HCT116 (cell line): Measurements from ENCODE around the gene KIAA1614. TPM values are rescaled to one million over a fixed set of nuclear protein-coding genes. Genes with fewer than 3 reads are reported as not detected.

Experiments used
- ATAC-seq: fragments of 200-7000 bp; cut with Tn5 transposase; 2 replicates; pipeline ENCODE4 v1.9.1; 2020; ENCODE audit warnings: mild to moderate bottlenecking, moderate library complexity
- BruUV-seq: library from RNA; stranded (reverse); fragments of 400-500 nt; replicated peaks from 2 replicates; lab custom pipeline; 2021; lab: Mats Ljungman, UMichigan
- CTCF ChIA-PET: fragments of 300-600 bp; sonication (Branson Sonifier 250); formaldehyde crosslinking; loops from one replicate; lab custom pipeline; 2021; ENCODE audit warnings: antibody characterized with exemption; lab: Charles Lee
- POLR2A ChIA-PET: fragments of 300-600, 350-600 bp; sonication (Branson Sonifier 250); formaldehyde crosslinking; loops from one replicate; lab custom pipeline; 2021; ENCODE audit warnings: antibody characterized with exemption; lab: Charles Lee
- RAD21 ChIA-PET, 2 experiments: fragments of 300-600 bp; sonication (Branson Sonifier 250); formaldehyde crosslinking; loops; one replicate each; lab custom pipeline; 2023; ENCODE audit warnings: low total read pairs in 2 of 2; ENCODE audit not compliant: uncharacterized antibody in 2 of 2, unreplicated experiment in 2 of 2, low non-redundant PET in 1 of 2; lab: Charles Lee
- DNase-seq: peaks from one replicate; pipeline ENCODE4 v3.0.0-alpha.2; 2010; ENCODE audit warnings: low read depth, low spot score
- H2AFZ ChIP-seq: fragments of 200-600 bp; shearing (Covaris generic), sonication (generic); 2 replicates; pipeline ENCODE4 v1.6.1; 2017; ENCODE audit warnings: low read depth, mixed run types, mixed read lengths, antibody characterized with exemption, low read length; ENCODE audit not compliant: poor library complexity, severe bottlenecking
- H3K27ac ChIP-seq: 2 replicates; pipeline ENCODE4 v1.5.1; 2012; ENCODE audit warnings: low read depth, low read length
- H3K27me3 ChIP-seq: fragments of 200-600 bp; sonication (generic); 2 replicates; pipeline ENCODE4 v1.6.1; 2016; ENCODE audit warnings: mixed run types, low read length, mixed read lengths; ENCODE audit not compliant: insufficient read depth
- H3K36me3 ChIP-seq, 2 experiments: fragments of 200-500 bp in 1 of 2; fragments of 200-600 bp in 1 of 2; sonication (Bioruptor generic) in 1 of 2; sonication (generic) in 1 of 2; 2 replicates each; pipeline versions ENCODE4 v1.5.1 to v1.6.1; 2014 to 2016; ENCODE audit warnings: low read length in 2 of 2, inconsistent platforms in 1 of 2, mixed read lengths in 1 of 2, mixed run types in 1 of 2; ENCODE audit not compliant: insufficient read depth in 2 of 2, control insufficient read depth in 1 of 2
- H3K4me1 ChIP-seq, 2 experiments: fragments of 200-600 bp in 1 of 2; sonication (generic) in 1 of 2; 2 replicates each; pipeline versions ENCODE4 v1.5.1 to v1.6.1; 2012 to 2017; ENCODE audit warnings: low read length in 2 of 2, inconsistent platforms in 1 of 2, mild to moderate bottlenecking in 1 of 2, mixed read lengths in 1 of 2, mixed run types in 1 of 2, moderate library complexity in 1 of 2; ENCODE audit not compliant: insufficient read depth in 2 of 2, control insufficient read depth in 1 of 2
- H3K4me2 ChIP-seq: fragments of 200-600 bp; sonication (generic); 2 replicates; pipeline ENCODE4 v1.6.1; 2017; ENCODE audit warnings: mixed run types, low read length, mixed read lengths
- H3K4me3 ChIP-seq, 2 experiments: fragments of 200-600 bp in 1 of 2; sonication (generic) in 1 of 2; replicated peaks in 1 of 2; 2 replicates each; pipeline ENCODE4 v1.5.1; 2011 to 2016; ENCODE audit warnings: low read length in 2 of 2, control low read depth in 1 of 2, low read depth in 1 of 2, mild to moderate bottlenecking in 1 of 2, mixed read lengths in 1 of 2, mixed run types in 1 of 2
- H3K79me2 ChIP-seq: fragments of 200-600 bp; sonication (generic); 2 replicates; pipeline ENCODE4 v1.6.1; 2017; ENCODE audit warnings: mild to moderate bottlenecking, mixed run types, low read length, moderate library complexity, mixed read lengths; ENCODE audit not compliant: insufficient read depth
- H3K9ac ChIP-seq: fragments of 200-600 bp; sonication (generic); 2 replicates; pipeline ENCODE4 v1.6.1; 2016; ENCODE audit warnings: low read length, mixed read lengths
- H3K9me2 ChIP-seq: fragments of 200-600 bp; sonication (generic), shearing (Covaris generic); 2 replicates; pipeline ENCODE4 v1.6.1; 2017; ENCODE audit warnings: mixed run types, mild to moderate bottlenecking, moderate library complexity; ENCODE audit not compliant: insufficient read depth
- H3K9me3 ChIP-seq, 2 experiments: fragments of 200-500 bp in 1 of 2; fragments of 200-600 bp in 1 of 2; sonication (Bioruptor generic) in 1 of 2; sonication (generic) in 1 of 2; 2 replicates each; pipeline ENCODE4 v1.6.1; 2014 to 2017; ENCODE audit warnings: low read length in 2 of 2, mixed read lengths in 2 of 2, inconsistent platforms in 1 of 2, low read depth in 1 of 2, mild to moderate bottlenecking in 1 of 2, mixed run types in 1 of 2, moderate library complexity in 1 of 2; ENCODE audit not compliant: control insufficient read depth in 1 of 2, insufficient read depth in 1 of 2
- H4K20me1 ChIP-seq: fragments of 200-600 bp; sonication (generic), shearing (Covaris generic); 2 replicates; pipeline ENCODE4 v1.6.1; 2017; ENCODE audit warnings: mixed run types, mild to moderate bottlenecking, moderate library complexity; ENCODE audit not compliant: insufficient read depth
- CBX3 ChIP-seq: IDR thresholded peaks from 2 replicates; pipeline ENCODE4 v1.6.1; 2012; ENCODE audit warnings: low read depth
- CEBPB ChIP-seq: IDR thresholded peaks from 2 replicates; pipeline ENCODE4 v1.6.1; 2012; ENCODE audit warnings: low read depth
- EGR1 ChIP-seq: IDR thresholded peaks from 2 replicates; pipeline ENCODE4 v1.6.1; 2012; ENCODE audit warnings: low read depth
- EZH2phosphoT487 ChIP-seq: fragments of 200-600 bp; IDR thresholded peaks from 2 replicates; pipeline ENCODE4 v1.6.1; 2018; ENCODE audit warnings: antibody characterized with exemption, borderline replicate concordance
- JUND ChIP-seq: IDR thresholded peaks from 2 replicates; pipeline ENCODE4 v1.6.1; 2012
- POLR2A ChIP-seq: IDR thresholded peaks from 2 replicates; pipeline ENCODE4 v1.7.0; 2011; ENCODE audit warnings: borderline replicate concordance; ENCODE audit not compliant: insufficient read depth, insufficient read length; ENCODE audit errors: extremely low read depth
- TCF7L2 ChIP-seq: IDR thresholded peaks from 2 replicates; pipeline ENCODE4 v1.7.0; 2011; ENCODE audit warnings: borderline replicate concordance, inconsistent platforms; ENCODE audit not compliant: insufficient read depth, insufficient read length; ENCODE audit errors: extremely low read depth
- ZFX ChIP-seq: fragments of 450-650 bp; IDR thresholded peaks from 2 replicates; pipeline ENCODE4 v1.6.1; 2017
- intact Hi-C: fragments of 100-400 bp; cut with micrococcal nuclease; formaldehyde crosslinking; loops from 2 replicates; pipeline ENCODE4 v1.10.0; 2022
- total RNA-seq: library from RNA; stranded (reverse); gene quantifications from one replicate; pipeline ENCODE4 v1.2.1, GENCODE V29; 2021; ENCODE audit not compliant: unreplicated experiment
- TF ChIP-seq, protein P1 (sequence below), 3 experiments: fragments of 200-600 bp in 1 of 3; sonication (generic) in 1 of 3; IDR thresholded peaks in 2 of 3; conservative IDR thresholded peaks in 1 of 3; 2 replicates each; pipeline ENCODE4 v1.5.1; 2012 to 2017; ENCODE audit warnings: low read depth in 2 of 3, low read length in 2 of 3, antibody characterized with exemption in 1 of 3, borderline replicate concordance in 1 of 3, control low read depth in 1 of 3, mild to moderate bottlenecking in 1 of 3, mixed read lengths in 1 of 3, mixed run types in 1 of 3, moderate library complexity in 1 of 3; ENCODE audit not compliant: insufficient read depth in 1 of 3
- TF ChIP-seq, protein P2 (sequence below): IDR thresholded peaks from 2 replicates; pipeline ENCODE4 v1.6.1; 2012
- TF ChIP-seq, protein P3 (sequence below): IDR thresholded peaks from 2 replicates; pipeline ENCODE4 v1.6.1; 2012
- TF ChIP-seq, protein P4 (sequence below): IDR thresholded peaks from 2 replicates; pipeline ENCODE4 v1.6.1; 2012; ENCODE audit warnings: low read depth

The KIAA1614 gene
- total RNA-seq, 1 experiment from 2014 or later: 0.25 TPM

DNA sequence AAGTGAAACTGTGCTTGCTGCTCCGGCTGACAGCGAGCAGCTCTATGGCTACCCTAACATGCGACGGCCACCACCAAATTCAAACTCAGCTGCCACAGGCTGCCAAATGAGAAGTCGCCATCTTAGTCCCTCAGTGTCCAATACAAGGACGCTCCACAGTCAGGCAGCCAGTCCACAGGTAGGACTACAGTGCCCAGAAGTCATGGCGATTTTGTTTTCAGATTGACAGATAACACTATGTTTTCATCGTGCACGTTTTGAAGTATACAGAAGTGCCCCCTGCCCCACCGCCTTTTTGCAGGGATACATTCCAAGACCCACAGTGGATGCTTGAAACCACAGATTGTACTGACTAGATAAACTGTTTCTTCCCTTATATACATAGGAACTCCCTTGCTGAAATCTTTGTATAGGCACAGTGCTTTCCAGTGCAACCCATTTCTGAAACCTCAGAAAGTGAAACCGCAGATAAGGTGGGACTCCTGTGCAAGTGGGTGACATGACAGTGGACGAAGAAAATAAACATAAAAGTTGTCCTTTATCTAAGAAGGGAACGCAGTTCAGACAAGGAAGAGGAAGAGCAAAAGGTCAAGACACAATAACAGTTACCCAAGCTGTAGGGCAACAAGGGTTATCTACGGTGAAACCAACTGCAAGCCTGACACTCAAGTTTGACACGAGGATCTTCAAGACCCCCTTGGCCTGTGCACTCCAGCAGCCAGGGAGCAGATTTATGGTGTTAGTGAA lies 57.8 kb downstream of the KIAA1614 start:
- BruUV-seq: no TSS peak
- Histone ChIP-seq H3K4me3 (no peak overlapping the region), H3K27me3 (no peaks in the 10 kb centered on the region), H3K27ac (no peak overlapping the region), H3K9ac (no peak overlapping the region), H3K36me3 (peaks cover 6 to 9% of the 10 kb centered on the region in 2 experiments; a peak in 2 of 4 replicates), H3K9me3 (no peaks in the 10 kb centered on the region), H2AFZ (no peak overlapping the region), H3K9me2 (no peaks in the 10 kb centered on the region), H4K20me1 (no peaks in the 10 kb centered on the region), H3K79me2 (no peaks in the 10 kb centered on the region; the same call in 1 of the 2 replicates), H3K4me2 (no peak overlapping the region), H3K4me1 (no peaks in the 10 kb centered on the region)
- CTCF ChIA-PET: no interaction called here
- POLR2A ChIA-PET: no interaction called here
- no peak for ATAC-seq
- DNase-seq: no peak
- RAD21 ChIA-PET: no interaction called here
- intact Hi-C loops: no loop called here
- no peak for TF ChIP-seq ZFX
- TF ChIP-seq JUND: no peak
- TF ChIP-seq POLR2A: no peak
- TF ChIP-seq, protein P1, sequence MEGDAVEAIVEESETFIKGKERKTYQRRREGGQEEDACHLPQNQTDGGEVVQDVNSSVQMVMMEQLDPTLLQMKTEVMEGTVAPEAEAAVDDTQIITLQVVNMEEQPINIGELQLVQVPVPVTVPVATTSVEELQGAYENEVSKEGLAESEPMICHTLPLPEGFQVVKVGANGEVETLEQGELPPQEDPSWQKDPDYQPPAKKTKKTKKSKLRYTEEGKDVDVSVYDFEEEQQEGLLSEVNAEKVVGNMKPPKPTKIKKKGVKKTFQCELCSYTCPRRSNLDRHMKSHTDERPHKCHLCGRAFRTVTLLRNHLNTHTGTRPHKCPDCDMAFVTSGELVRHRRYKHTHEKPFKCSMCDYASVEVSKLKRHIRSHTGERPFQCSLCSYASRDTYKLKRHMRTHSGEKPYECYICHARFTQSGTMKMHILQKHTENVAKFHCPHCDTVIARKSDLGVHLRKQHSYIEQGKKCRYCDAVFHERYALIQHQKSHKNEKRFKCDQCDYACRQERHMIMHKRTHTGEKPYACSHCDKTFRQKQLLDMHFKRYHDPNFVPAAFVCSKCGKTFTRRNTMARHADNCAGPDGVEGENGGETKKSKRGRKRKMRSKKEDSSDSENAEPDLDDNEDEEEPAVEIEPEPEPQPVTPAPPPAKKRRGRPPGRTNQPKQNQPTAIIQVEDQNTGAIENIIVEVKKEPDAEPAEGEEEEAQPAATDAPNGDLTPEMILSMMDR (IDR thresholded peaks at IDR 0.05 in 2 of 3, conservative IDR thresholded peaks at IDR 0.05 in 1 of 3; ENCODE audit: borderline replicate concordance in 1 of 3, insufficient read depth in 1 of 3, low read depth in 2 of 3, low read length in 2 of 3): no peak
- no peak for TF ChIP-seq CEBPB
- no peak for TF ChIP-seq EGR1
- no peak for TF ChIP-seq TCF7L2
- TF ChIP-seq, protein P2, sequence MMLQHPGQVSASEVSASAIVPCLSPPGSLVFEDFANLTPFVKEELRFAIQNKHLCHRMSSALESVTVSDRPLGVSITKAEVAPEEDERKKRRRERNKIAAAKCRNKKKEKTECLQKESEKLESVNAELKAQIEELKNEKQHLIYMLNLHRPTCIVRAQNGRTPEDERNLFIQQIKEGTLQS: no peak
- TF ChIP-seq CBX3: no peak
- TF ChIP-seq, protein P3, sequence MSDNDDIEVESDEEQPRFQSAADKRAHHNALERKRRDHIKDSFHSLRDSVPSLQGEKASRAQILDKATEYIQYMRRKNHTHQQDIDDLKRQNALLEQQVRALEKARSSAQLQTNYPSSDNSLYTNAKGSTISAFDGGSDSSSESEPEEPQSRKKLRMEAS: no peak
- no peak for TF ChIP-seq EZH2phosphoT487
- TF ChIP-seq, protein P4, sequence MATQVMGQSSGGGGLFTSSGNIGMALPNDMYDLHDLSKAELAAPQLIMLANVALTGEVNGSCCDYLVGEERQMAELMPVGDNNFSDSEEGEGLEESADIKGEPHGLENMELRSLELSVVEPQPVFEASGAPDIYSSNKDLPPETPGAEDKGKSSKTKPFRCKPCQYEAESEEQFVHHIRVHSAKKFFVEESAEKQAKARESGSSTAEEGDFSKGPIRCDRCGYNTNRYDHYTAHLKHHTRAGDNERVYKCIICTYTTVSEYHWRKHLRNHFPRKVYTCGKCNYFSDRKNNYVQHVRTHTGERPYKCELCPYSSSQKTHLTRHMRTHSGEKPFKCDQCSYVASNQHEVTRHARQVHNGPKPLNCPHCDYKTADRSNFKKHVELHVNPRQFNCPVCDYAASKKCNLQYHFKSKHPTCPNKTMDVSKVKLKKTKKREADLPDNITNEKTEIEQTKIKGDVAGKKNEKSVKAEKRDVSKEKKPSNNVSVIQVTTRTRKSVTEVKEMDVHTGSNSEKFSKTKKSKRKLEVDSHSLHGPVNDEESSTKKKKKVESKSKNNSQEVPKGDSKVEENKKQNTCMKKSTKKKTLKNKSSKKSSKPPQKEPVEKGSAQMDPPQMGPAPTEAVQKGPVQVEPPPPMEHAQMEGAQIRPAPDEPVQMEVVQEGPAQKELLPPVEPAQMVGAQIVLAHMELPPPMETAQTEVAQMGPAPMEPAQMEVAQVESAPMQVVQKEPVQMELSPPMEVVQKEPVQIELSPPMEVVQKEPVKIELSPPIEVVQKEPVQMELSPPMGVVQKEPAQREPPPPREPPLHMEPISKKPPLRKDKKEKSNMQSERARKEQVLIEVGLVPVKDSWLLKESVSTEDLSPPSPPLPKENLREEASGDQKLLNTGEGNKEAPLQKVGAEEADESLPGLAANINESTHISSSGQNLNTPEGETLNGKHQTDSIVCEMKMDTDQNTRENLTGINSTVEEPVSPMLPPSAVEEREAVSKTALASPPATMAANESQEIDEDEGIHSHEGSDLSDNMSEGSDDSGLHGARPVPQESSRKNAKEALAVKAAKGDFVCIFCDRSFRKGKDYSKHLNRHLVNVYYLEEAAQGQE: no peak
